Effector memory CD8-positive, alpha-beta T cell (primary cell): Measurements from ENCODE around the gene ZNF35.
A peak's percentile ranks its signal among the peaks of the same experiment; 100 is the strongest.

Experiments
- ATAC-seq: fragments of 150-1000 bp; cut with Tn5 transposase; replicated peaks from 2 replicates; pipeline ENCODE4 v1.10.0; 2021; ENCODE audit warnings: mild to moderate bottlenecking, moderate library complexity
- DNase-seq, 3 experiments: peaks; one replicate each; pipeline ENCODE4 v3.0.0; 2021
- H3K27ac Mint-ChIP-seq, 2 donors: one replicate each; pipeline ENCODE4 v1.8.0; 2022; ENCODE audit warnings: mild to moderate bottlenecking in 2 of 2, mixed read lengths in 2 of 2, moderate library complexity in 2 of 2
- H3K27me3 Mint-ChIP-seq, 2 donors: one replicate each; pipeline ENCODE4 v1.8.0; 2022; ENCODE audit warnings: mixed read lengths in 2 of 2
- H3K36me3 Mint-ChIP-seq: one replicate; pipeline ENCODE4 v1.8.0; 2022; ENCODE audit warnings: mild to moderate bottlenecking, moderate library complexity, mixed read lengths; ENCODE audit not compliant: insufficient read depth
- H3K4me1 Mint-ChIP-seq, 2 donors: one replicate each; pipeline ENCODE4 v1.8.0; 2022; ENCODE audit warnings: low read depth in 2 of 2, mixed read lengths in 2 of 2
- H3K4me3 Mint-ChIP-seq, 2 donors: one replicate each; pipeline ENCODE4 v1.8.0; 2022; ENCODE audit warnings: mild to moderate bottlenecking in 2 of 2, mixed read lengths in 2 of 2, moderate library complexity in 2 of 2
- H3K9me3 Mint-ChIP-seq, 2 donors: one replicate each; pipeline ENCODE4 v1.8.0; 2022; ENCODE audit warnings: mixed read lengths in 2 of 2
- total RNA-seq, 9 experiments: gene quantifications; one replicate each; lab custom pipeline; 2026; lab: John Stamatoyannopoulos, UW

Gene ZNF35
- 3.4 to 10.1 (median 5.6) reads per million in 9 experiments for total RNA-seq

DNA sequence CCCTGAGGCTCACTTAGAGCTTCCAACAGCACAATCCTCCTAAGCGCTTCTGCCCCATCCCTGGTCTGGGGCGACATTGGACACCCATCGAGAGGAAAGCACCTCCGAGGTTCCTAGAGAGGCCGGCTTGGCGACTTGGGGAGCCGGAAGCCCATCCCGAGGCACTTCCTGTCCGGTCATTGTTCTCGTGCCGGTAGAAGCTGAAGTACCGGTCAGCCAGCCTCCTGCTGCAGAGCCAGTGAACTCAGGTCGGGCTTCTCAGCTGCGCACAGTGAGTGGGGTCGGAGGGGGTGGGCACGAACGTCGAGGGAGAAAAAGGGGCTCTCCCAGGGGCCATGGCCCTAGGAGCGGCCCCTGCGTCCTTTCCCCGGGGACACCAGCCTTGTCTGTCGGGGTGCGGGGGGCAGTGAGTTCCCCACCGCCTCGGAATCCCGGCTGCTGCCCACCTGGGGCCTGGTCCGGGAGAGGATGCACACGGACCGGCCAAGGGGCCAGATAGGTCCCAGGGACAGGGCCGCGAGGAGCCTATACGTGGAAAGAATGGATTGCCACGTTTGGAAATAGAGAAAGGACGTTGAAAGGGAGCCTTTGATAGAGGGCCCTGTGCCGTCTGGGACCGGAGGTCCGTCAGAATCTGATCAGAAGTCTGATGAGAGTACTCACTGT, at the start of gene ZNF35:
Gene ZNF35, plus strand, starts transcription at position 169 of the 666 bp plus-strand sequence. CDS start 2,336 bp downstream, outside the sequence.
- Mint-ChIP-seq H3K27ac (peak within 1 kb of the TSS; percentile 60 to 84), H3K36me3 (peaks cover 11% of the 10 kb centered on the region)

DNA sequence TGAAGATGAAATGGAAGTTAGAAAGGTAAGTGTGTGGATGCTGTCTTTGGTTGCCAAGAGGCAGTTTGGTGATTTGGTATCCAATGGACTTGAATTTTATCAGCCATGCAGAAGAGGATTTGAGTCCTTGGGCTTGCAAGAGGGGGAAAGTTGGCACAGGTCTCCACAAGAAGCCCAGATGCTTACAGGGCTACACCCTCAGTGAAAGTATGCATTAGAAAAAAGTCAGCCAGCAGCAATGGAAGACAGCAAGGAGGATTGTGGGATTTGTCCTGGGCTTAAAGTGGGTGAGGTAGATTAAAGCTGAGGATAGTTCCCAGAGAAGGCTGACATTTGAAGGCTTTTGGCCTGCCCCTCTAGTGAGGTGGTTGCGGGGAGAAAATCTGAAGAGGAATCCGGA, 46.8 kb upstream of the ZNF35 start:
- DNase-seq (no peak), ATAC-seq (no peak)
- Mint-ChIP-seq H3K36me3 (no peaks in the 10 kb centered on the region), H3K4me1 (no peaks in the 10 kb centered on the region), H3K27me3 (peaks cover 7 to 16% of the 10 kb centered on the region in 2 donors), H3K9me3 (peaks cover 0 to 3% of the 10 kb centered on the region in 2 donors), H3K27ac (no peak overlapping the region), H3K4me3 (no peak overlapping the region)

More for the DNA sequence above, at the start of gene ZNF35:
- Mint-ChIP-seq H3K9me3 (no peaks in the 10 kb centered on the region), H3K4me1 (peaks cover 5 to 18% of the 10 kb centered on the region in 2 donors), H3K27me3 (no peaks in the 10 kb centered on the region), H3K4me3 (peak within 1 kb of the TSS; percentile 82 to 83)
- ATAC-seq (peak; percentile 66), DNase-seq (peak in 2 of 3 experiments; percentile 7 to 8)

DNA sequence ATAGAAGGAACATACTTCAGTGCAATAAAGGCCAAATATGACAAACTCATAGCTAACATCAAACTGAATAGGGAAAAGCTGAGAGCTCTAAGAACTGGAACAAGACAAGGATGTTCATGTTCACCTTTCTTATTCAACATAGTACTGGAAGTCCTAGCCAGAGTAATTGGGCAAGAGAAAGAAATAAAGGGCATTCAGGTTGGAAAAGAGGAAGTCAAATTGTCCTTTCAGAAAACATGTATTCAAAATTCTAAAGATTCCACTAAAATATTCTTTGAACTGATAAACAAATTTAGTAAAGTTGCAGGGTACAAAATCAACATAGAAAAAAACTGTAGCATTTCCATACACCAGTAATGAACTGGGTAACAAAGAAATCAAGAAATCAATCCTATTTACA, 35.9 kb upstream of the ZNF35 start:
- ATAC-seq (no peak), DNase-seq (no peak)
- Mint-ChIP-seq H3K9me3 (no peaks in the 10 kb centered on the region), H3K27ac (no peak overlapping the region), H3K36me3 (no peaks in the 10 kb centered on the region), H3K4me1 (no peaks in the 10 kb centered on the region), H3K27me3 (peaks cover 0 to 8% of the 10 kb centered on the region in 2 donors), H3K4me3 (no peak overlapping the region)

GRCh38 chr3:44624749-44625480, 23.6 kb upstream of the ZNF35 start, which contains the start of gene ZNF197:
ZNF197 (plus strand) TSS chr3:44625036; CDS start chr3:44629155, 4,119 bp downstream.
- DNase-seq (peak; percentile 13 to 34 (median 23)), ATAC-seq (peak; percentile 87)
- Mint-ChIP-seq H3K4me3 (peak within 1 kb of the TSS; percentile 87 to 90), H3K4me1 (peaks cover 21 to 42% of the 10 kb centered on the region in 2 donors), H3K36me3 (peaks cover 2% of the 10 kb centered on the region), H3K9me3 (no peaks in the 10 kb centered on the region), H3K27me3 (no peaks in the 10 kb centered on the region), H3K27ac (peak within 1 kb of the TSS; percentile 89 to 90)

- peaks cover 19% of the 10 kb centered on the region for H3K36me3 Mint-ChIP-seq
- peaks cover 24 to 48% of the 10 kb centered on the region in 2 donors for H3K4me1 Mint-ChIP-seq
- no peaks in the 10 kb centered on the region for H3K9me3 Mint-ChIP-seq
- no peak for ATAC-seq
- no peaks in the 10 kb centered on the region for H3K27me3 Mint-ChIP-seq
- DNase-seq: no peak
- H3K27ac Mint-ChIP-seq: peak overlapping the region in 1 of 2 donors; percentile 64
- no peak overlapping the region for H3K4me3 Mint-ChIP-seq
These were observed 19.8 kb upstream of the ZNF35 start for GRCh38 chr3:44628716-44629115.

GRCh38 chr3:44632193-44632592, 16.3 kb upstream of the ZNF35 start:
- Mint-ChIP-seq H3K36me3 (peaks cover 51% of the 10 kb centered on the region), H3K27me3 (no peaks in the 10 kb centered on the region), H3K9me3 (peaks cover 0 to 4% of the 10 kb centered on the region in 2 donors), H3K4me1 (peaks cover 17 to 39% of the 10 kb centered on the region in 2 donors), H3K27ac (no peak overlapping the region), H3K4me3 (no peak overlapping the region)
- DNase-seq (no peak), ATAC-seq (no peak)

DNA sequence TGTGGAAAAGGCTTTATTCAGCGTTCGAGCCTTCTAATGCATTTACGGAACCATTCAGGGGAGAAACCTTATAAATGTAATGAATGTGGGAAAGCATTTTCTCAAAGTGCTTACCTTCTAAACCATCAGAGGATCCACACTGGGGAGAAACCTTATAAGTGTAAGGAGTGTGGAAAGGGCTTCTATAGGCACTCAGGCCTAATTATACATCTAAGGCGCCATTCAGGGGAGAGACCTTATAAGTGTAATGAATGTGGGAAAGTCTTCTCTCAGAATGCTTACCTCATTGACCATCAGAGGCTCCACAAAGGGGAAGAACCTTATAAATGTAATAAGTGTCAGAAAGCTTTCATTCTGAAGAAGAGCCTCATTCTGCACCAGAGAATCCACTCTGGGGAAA, 6.2 kb upstream of the ZNF35 start:
- DNase-seq: no peak
- no peak overlapping the region for H3K4me3 Mint-ChIP-seq

GRCh38 chr3:44643024-44643423, 5.5 kb upstream of the ZNF35 start:
- Mint-ChIP-seq H3K36me3 (peaks cover 35% of the 10 kb centered on the region), H3K27me3 (no peaks in the 10 kb centered on the region), H3K9me3 (peaks cover 11 to 18% of the 10 kb centered on the region in 2 donors), H3K4me1 (peaks cover 5 to 9% of the 10 kb centered on the region in 2 donors), H3K27ac (no peak overlapping the region), H3K4me3 (no peak overlapping the region)
- DNase-seq: no peak
- ATAC-seq: no peak

More for the DNA sequence above, 6.2 kb upstream of the ZNF35 start:
- Mint-ChIP-seq H3K9me3 (peaks cover 11 to 18% of the 10 kb centered on the region in 2 donors), H3K4me1 (peaks cover 0 to 9% of the 10 kb centered on the region in 2 donors), H3K27ac (no peak overlapping the region), H3K27me3 (no peaks in the 10 kb centered on the region), H3K36me3 (peaks cover 35% of the 10 kb centered on the region)
- ATAC-seq: no peak

DNA sequence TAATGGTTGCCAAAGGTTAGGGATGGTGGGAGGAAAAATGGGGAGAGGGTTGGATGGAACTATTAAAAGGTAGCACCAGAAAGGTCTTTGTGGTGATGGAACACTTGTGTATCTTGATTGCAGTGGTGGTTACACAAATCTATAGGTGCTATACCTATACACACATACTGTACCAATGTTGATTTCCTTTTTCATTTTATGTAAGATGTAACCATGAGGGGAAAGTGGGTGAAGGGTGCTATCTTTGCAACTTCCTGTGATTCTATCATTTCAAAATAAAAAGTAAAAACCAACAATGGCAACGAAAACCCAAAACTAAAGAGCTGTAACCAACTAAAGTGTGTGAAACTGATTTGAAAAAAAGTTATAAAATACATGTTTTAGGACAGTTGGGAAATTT, 761 bp upstream of the ZNF35 start:
- no peaks in the 10 kb centered on the region for H3K27me3 Mint-ChIP-seq
- no peak for ATAC-seq
- no peaks in the 10 kb centered on the region for H3K9me3 Mint-ChIP-seq
- peak overlapping the region; percentile 60 to 84 for H3K27ac Mint-ChIP-seq
- H3K4me1 Mint-ChIP-seq: peaks cover 5 to 18% of the 10 kb centered on the region in 2 donors
- DNase-seq: no peak
- H3K4me3 Mint-ChIP-seq: peak overlapping the region; percentile 82 to 83
- H3K36me3 Mint-ChIP-seq: peaks cover 11% of the 10 kb centered on the region

GRCh38 chr3:44649709-44650108, 1.2 kb downstream of the ZNF35 start:
- Mint-ChIP-seq H3K36me3 (peaks cover 11% of the 10 kb centered on the region), H3K9me3 (no peaks in the 10 kb centered on the region), H3K27me3 (no peaks in the 10 kb centered on the region), H3K27ac (no peak overlapping the region), H3K4me1 (peaks cover 5 to 23% of the 10 kb centered on the region in 2 donors), H3K4me3 (no peak overlapping the region)
- ATAC-seq: no peak
- no peak for DNase-seq

- Mint-ChIP-seq H3K4me3 (no peak overlapping the region), H3K27me3 (no peaks in the 10 kb centered on the region), H3K9me3 (peaks cover 17 to 28% of the 10 kb centered on the region in 2 donors), H3K27ac (no peak overlapping the region), H3K36me3 (peaks cover 24% of the 10 kb centered on the region), H3K4me1 (peaks cover 0 to 8% of the 10 kb centered on the region in 2 donors)
- no peak for DNase-seq
- no peak for ATAC-seq
These were observed 5.5 kb downstream of the ZNF35 start for GRCh38 chr3:44654039-44654438.

DNA sequence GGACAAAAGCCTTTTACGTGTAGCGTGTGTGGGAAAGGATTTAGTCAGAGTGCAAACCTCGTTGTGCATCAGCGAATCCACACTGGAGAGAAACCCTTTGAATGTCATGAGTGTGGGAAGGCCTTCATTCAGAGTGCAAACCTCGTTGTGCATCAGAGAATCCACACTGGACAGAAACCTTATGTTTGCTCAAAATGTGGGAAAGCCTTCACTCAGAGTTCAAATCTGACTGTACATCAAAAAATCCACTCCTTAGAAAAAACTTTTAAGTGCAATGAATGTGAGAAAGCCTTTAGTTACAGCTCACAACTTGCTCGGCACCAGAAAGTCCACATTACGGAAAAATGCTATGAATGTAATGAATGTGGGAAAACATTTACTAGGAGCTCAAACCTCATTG, 10.5 kb downstream of the ZNF35 start:
- DNase-seq: no peak
- peaks cover 0 to 3% of the 10 kb centered on the region in 2 donors for H3K4me1 Mint-ChIP-seq
- peaks cover 13% of the 10 kb centered on the region for H3K36me3 Mint-ChIP-seq
- H3K27ac Mint-ChIP-seq: no peak overlapping the region
- H3K27me3 Mint-ChIP-seq: no peaks in the 10 kb centered on the region
- H3K4me3 Mint-ChIP-seq: no peak overlapping the region
- peaks cover 20 to 28% of the 10 kb centered on the region in 2 donors for H3K9me3 Mint-ChIP-seq
- no peak for ATAC-seq

GRCh38 chr3:44659434-44659833, 10.9 kb downstream of the ZNF35 start:
- no peak overlapping the region for H3K4me3 Mint-ChIP-seq
- ATAC-seq (no peak), DNase-seq (no peak)
- H3K27ac Mint-ChIP-seq: no peak overlapping the region
- peaks cover 20 to 32% of the 10 kb centered on the region in 2 donors for H3K9me3 Mint-ChIP-seq
- H3K27me3 Mint-ChIP-seq: no peaks in the 10 kb centered on the region
- peaks cover 13% of the 10 kb centered on the region for H3K36me3 Mint-ChIP-seq
- no peaks in the 10 kb centered on the region for H3K4me1 Mint-ChIP-seq
